GM21515 (cell line): Measurements from ENCODE around the gene SPACA9.

Source experiments
- ATAC-seq: cut with Tn5 transposase; IDR thresholded peaks from one replicate; pipeline ENCODE4 v1.9.1; 2021; ENCODE audit not compliant: unreplicated experiment

Gene SPACA9

DNA sequence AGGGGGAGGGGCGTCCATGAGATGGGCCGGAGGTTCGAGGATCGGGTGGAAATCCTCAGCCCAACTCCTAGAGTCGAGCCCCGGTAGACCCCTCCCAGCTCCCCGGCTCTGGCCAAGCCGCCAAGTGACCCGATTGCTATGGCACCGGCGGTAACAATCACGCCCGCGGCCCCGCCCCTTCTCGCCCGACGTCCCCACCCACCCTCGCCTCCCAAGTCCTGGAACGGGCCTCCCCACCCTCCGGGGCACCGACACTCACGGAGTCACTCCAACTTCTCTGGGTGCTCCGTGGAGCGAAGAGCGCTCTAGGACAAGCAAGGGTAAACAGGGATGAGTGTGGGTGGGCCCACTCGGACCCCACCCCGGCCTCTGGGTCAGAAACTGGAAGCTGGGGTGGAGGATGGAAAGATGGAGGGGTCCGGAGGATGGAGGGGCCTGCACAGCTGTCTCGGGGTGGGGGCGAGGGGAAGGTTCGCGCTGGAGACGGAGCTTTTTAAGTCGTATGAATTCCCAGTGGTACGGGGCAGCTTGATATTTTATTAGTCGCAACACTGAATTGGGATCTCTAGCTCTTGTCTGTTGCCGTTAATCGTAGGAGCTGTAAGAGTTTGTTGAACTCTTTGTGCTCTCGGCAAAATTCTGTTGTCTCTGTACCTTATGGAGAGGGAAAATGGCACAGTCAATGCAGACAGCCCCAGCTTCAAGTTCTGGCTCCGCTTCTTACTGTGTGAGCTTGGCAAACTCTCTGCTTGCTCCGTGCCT is at the start of gene SPACA9:
Gene SPACA9 (plus strand): TSS at position 204 of the 762 bp plus-strand sequence. CDS start 5,050 bp downstream, outside the sequence.
- no peak for ATAC-seq

DNA sequence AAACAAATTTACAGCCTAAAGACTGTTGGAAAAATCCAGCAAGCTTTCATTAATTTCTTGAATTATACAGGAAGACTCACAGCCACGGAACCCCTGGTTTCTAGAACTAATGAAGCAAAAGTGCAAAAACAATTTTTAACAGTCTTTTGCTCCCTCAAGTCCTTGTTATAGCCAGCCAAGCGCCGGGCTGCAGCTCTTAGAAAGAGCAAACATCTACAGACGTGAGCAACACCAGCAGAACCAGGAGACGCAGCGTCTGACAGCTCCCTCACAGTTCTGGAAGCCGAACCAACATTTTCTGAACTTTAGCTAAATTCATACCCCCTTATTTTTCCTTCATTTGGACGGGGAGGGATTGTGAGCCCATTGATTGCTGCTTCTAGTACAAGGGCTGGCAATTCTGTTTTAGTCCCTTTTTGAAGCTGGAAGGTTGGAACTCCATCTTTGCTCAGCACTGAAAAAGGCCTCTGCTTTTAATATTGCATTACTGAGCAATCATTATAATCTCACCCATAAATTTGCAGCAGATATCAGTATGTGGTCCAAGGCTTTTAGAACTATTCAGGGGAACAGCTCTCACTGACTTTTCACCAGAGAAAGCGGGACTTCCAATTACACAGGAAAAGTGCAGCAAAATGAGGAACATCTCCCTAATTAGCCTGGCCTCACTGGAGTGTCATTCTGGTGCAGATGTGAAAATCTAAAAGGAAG is 46.4 kb upstream of the SPACA9 start:
- no peak for ATAC-seq

- ATAC-seq, result no peak
These were observed 45.1 kb upstream of the SPACA9 start for GRCh38 chr9:132833550-132834121.

DNA sequence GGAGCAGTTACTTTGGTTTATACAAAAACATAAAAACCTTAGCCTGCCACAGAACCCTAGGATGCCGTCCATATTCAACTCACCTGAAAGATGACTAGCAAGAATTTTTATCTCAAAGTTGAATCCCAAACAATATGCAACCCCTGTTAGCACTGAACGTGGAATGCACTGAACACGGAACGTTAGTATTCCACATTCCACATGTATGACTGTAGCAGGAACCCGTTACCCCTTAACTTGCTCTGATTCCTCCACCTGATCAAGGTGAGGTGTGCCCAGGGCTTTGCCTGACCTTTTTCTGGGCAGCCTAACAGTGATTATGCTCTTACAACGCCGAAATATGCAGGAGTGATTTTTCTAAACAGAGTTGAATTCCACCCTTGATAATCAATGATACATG is 44.4 kb upstream of the SPACA9 start:
- no peak for ATAC-seq

DNA sequence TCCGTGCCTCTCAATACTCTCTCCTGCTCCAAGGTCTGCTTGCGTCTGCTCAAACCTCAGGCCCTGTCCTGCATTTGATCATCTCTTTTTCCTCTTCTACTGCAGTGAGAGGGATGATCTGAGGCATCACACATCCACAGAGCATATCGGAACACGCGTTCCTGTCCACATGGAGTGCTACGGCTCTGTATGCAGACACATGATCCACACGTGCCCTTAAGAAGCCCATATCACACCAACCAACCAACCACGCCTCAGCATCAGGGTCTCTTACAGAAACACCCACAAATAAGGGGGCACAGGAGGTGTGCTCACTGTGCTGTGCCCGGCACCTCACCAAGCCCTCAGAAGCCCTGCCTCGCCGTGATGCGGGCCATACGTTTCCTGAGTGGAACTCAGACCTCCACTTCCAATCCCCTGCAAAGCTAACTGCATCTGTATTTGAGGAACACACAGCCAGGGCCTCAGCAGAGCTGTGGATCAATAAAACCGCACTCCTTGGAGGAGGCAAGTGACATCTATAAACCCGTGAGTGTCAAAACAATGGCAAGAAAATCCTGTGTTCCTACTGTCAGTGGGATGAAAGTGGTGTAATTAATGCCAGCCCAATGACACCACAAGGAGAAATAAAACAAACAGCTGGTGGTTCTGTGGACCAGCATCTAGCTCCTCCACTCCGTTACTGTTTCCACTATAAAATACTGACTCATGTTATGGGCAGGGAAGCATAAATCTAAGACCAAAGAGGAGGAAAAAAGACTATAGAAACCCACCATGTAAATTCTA is 41.0 kb upstream of the SPACA9 start:
- no peak for ATAC-seq

DNA sequence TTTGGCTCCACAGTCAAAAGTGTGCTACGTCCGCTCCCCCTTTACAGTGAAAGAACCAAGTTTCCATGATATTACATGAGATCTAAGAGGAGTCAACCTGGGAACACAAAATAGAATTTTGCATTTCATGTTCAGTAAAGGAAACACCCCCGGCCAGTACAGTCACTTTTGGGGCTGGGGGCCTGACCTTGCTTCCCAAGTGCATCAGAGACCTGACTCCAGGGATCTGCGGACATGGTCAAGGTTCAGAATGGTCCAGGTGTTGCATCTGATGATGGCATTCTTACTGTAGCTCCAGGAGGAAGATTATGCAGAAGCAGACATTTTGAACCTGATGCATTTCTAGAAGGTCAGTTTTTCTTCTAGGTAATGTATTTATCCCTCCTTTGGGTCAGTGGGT is 40.4 kb upstream of the SPACA9 start:
- no peak for ATAC-seq

GRCh38 chr9:132840980-132841379 is 37.7 kb upstream of the SPACA9 start:
- no peak for ATAC-seq

DNA sequence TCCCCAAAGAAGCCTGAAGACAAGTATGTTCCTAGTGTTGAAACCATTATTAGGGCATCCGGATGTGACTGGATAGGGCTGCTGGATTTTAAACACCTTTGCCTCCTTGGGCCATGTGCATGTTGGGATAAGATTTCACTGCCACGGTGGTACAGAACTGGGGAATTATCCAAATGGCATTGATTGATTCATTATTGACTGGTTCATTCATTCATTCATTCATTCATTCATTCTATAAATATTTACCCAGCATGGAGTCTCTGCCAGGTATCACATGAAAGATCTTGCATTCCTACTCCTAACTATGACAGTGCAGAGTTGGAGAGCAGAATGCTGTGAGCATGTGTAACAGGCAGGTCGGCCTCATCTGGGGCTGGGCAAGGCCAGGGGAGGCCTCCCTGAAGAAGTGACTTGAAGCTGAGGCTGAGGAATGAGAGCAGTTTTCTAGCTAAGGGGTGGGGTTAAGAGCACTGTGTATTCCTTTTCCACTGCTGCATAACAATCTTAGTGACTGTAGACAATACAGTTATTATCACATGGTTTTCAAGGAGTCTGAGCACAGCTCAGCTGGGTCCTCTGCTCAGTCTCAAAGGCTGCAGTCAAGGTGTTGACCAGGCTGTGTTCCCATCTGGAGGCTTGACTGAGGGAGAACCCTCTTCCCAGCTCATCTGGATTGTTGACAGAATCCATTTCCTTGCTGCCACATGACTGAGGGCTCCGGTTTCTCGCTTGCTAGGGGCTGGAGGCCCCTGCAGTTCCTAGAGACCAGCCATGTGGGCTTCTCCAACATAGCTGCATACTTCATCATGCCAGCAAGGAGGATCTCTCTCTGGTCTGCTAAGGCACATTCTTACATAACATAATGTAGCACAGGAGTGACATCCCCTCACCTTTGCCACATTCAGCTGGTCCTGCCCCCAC is 36.3 kb upstream of the SPACA9 start:
- ATAC-seq, result no peak

GRCh38 chr9:132846109-132846917 is 32.4 kb upstream of the SPACA9 start:
- no peak for ATAC-seq

DNA sequence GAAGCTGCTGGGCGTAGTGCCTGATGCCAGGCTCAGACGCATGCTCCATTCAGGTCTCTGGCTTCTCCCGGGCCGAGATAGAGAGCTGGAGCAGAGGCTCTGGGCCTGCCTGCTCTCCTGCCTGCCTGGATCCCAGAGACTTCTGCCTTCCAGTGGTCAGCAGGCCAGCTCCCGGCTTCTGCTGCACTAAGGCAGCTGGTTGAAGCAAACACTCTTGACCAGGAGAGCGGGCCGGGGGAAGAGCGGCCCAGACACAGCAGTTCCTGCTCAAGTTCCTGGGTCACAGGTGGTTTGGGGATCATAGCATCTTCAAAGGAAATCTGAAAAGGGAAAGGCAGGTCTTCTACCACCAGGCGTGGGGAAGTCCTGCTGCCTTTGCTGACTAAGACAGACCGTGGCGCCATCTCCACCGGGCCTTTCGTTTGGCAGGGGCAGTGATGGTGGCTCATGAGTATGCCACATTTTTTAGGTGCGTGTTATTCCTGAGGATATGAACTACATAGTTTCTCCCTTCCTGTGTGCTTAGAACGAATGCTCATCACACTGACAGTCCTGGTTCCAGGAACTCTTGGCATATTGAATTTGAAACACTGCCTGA is 31.7 kb upstream of the SPACA9 start:
- ATAC-seq, result no peak

- ATAC-seq, result no peak
These were observed 29.5 kb upstream of the SPACA9 start for GRCh38 chr9:132849185-132849706.

DNA sequence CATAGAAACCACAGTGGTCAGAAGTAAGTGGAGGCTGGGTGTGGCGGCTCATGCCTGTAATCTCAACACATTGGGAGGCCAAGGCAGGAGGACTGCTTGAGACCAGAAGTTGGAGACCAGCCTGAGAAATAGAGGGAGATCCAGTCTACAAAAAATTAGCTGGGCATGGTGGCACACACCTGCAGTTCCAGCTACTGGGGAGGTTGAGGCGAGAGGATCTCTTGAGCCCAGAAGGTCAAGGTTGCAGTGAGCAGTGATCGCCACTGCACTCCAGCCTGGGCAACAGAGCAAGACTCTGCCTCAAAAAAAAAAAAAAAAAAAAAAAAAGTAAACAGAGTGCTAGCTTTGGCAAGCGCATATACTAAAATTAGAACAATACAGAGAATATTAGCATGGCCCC is 25.2 kb upstream of the SPACA9 start:
- no peak for ATAC-seq

DNA sequence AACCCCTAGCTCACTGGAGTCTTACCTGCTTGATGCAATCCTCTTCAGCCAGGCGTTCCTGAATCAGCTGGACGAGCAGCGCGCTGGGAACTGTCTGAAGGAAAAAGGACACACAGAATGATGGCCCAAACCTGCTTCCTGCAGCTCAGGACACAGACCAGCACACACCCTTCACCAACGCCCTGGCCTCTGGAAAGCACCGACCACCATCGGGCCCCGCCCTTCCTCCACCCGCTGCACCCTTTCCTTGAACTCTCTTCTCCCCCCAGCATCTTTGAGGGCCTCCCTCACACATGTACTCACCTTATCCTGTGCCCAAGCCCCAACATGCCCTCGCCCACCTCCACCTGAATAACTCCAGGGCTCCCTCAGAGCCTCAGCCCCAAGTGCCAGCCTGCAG is 23.9 kb upstream of the SPACA9 start:
- no peak for ATAC-seq

DNA sequence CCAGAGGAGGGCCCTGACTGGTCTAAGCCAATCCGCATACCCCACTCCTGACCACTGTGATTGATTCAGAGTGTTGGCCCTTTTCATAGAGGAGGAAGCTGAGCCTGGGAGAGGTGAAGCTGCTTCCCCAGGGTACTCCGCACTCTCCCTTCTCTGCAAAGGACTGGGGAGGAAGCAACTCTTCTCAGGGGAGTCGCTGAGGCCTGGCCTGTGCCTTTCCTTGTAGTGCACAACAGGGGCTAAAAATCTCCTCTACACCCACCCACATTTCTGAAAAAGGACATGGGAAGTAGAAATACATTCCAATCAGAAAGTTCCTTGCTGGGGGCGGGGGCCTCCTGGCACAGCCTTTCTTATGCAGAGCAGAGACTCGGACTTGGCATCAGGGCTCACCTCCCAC is 22.8 kb upstream of the SPACA9 start:
- ATAC-seq, result no peak

DNA sequence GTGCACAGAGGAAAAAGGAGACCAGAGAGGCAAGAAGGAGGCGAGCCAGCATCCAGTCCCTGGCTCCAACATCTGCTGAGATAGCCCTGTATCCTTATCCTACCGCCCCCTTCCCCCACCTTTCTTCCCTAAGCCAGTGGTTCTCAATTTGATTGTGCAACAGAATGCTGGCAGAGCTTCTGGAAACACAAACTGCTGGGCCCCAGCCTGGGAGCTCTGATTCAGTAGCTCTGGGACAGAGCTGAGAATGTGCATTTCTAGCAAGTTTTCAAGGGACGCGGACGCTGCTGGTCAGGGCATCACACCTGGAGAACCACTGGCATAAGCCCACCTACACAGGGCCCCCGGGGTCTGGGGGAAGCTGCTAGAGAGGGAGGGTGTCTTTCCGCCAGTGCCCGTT is 21.7 kb upstream of the SPACA9 start:
- no peak for ATAC-seq

- ATAC-seq, result no peak
These were observed 20.9 kb upstream of the SPACA9 start for GRCh38 chr9:132857616-132858342.

DNA sequence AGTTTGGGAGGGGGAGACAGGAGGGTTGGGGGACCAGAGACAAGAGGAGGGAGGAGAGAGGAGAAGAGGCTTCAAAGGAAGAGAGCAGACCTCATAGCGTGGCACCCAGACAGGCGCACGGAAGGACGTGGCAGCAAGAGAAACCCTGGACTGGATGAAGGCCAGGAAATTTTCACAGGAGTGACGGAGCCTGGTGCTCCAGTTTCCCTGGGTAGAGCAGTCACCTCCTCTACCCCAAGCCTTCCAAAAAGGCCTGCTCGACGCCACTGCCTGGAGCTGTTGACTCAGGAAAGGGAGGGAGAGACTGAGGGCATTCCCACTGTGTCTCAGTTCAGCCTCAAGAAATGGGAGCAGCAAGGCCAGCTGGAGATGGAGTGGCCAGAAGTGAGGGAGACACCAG is 19.9 kb upstream of the SPACA9 start:
- no peak for ATAC-seq

GRCh38 chr9:132861666-132862065 is 17.0 kb upstream of the SPACA9 start:
- ATAC-seq, result no peak
